ENCODE data around the gene S100A7A. TPM values are rescaled to one million over a fixed set of nuclear protein-coding genes. Genes with fewer than 3 reads are reported as not detected.

Gene S100A7A
- polyA plus RNA-seq, 1 of the 3 experiments (the other 2 are of a cell fraction), result not detected

- Histone ChIP-seq H3K9me3 (no peaks in the 10 kb centered on the region), H3K9ac (no peak overlapping the region), H3F3A (replicated peaks; ENCODE audit: insufficient read depth) (no peaks in the 10 kb centered on the region), H3K4me1 (ENCODE audit: control insufficient read depth in 1 of 2, insufficient read depth in 2 of 2, low read depth in 1 of 2, low read length in 1 of 2) (no peaks in the 10 kb centered on the region), H3K79me2 (ENCODE audit: insufficient read depth) (no peaks in the 10 kb centered on the region), H3K27ac (ENCODE audit: low read depth in 2 of 2, low read length in 1 of 2) (no peak overlapping the region), H3K36me3 (replicated peaks in 1 of 2; ENCODE audit: control insufficient read depth in 1 of 2, insufficient read depth in 2 of 2, low read length in 1 of 2) (no peaks in the 10 kb centered on the region), H2AFZ (ENCODE audit: low read depth) (no peak overlapping the region), H3K9me2 (no peaks in the 10 kb centered on the region), H3K4me2 (no peak overlapping the region), H3K4me3 (ENCODE audit: low read depth in 2 of 2, low read length in 1 of 2) (no peak overlapping the region), H3K27me3 (ENCODE audit: insufficient read depth) (peaks cover 57% of the 10 kb centered on the region), H4K20me1 (ENCODE audit: insufficient read depth) (no peaks in the 10 kb centered on the region)
- POLR2A ChIA-PET, result no interaction called here
- TF ChIP-seq JUND (IDR thresholded peaks at IDR 0.05) (no peak), YY1 (IDR thresholded peaks at IDR 0.05; ENCODE audit: low read depth) (no peak), SIN3A (IDR thresholded peaks at IDR 0.05; ENCODE audit: borderline replicate concordance, low read depth, low read length) (no peak), ELF1 (IDR thresholded peaks at IDR 0.05) (no peak), RCOR1 (IDR thresholded peaks at IDR 0.05; ENCODE audit: low read length) (no peak), TEAD4 (IDR thresholded peaks at IDR 0.05; ENCODE audit: borderline replicate concordance, insufficient read depth) (no peak), TAF1 (IDR thresholded peaks at IDR 0.05; ENCODE audit: borderline replicate concordance, low read depth, low read length) (no peak), CTCF (IDR thresholded peaks at IDR 0.05) (no peak), NRF1 (IDR thresholded peaks at IDR 0.05; ENCODE audit: low read depth, low read length) (no peak), RXRA (IDR thresholded peaks at IDR 0.05; ENCODE audit: borderline replicate concordance, low read depth) (no peak), RFX5 (IDR thresholded peaks at IDR 0.05; ENCODE audit: low read length) (no peak), TCF12 (IDR thresholded peaks at IDR 0.05) (no peak), EZH2phosphoT487 (IDR thresholded peaks at IDR 0.05; ENCODE audit: borderline replicate concordance, low read depth) (no peak), USF2 (IDR thresholded peaks at IDR 0.05; ENCODE audit: borderline replicate concordance, low read depth, low read length) (no peak), RAD21 (IDR thresholded peaks at IDR 0.05; ENCODE audit: low read length) (no peak), CHD2 (IDR thresholded peaks at IDR 0.05; ENCODE audit: low read length, partially characterized antibody) (no peak), SMC3 (IDR thresholded peaks at IDR 0.05; ENCODE audit: low read depth, low read length) (no peak), FOXM1 (IDR thresholded peaks at IDR 0.05; ENCODE audit: low read depth) (no peak)
- TF ChIP-seq, protein P1, sequence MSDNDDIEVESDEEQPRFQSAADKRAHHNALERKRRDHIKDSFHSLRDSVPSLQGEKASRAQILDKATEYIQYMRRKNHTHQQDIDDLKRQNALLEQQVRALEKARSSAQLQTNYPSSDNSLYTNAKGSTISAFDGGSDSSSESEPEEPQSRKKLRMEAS (IDR thresholded peaks at IDR 0.05; ENCODE audit: low read depth), result no peak
- TF ChIP-seq, protein P2, sequence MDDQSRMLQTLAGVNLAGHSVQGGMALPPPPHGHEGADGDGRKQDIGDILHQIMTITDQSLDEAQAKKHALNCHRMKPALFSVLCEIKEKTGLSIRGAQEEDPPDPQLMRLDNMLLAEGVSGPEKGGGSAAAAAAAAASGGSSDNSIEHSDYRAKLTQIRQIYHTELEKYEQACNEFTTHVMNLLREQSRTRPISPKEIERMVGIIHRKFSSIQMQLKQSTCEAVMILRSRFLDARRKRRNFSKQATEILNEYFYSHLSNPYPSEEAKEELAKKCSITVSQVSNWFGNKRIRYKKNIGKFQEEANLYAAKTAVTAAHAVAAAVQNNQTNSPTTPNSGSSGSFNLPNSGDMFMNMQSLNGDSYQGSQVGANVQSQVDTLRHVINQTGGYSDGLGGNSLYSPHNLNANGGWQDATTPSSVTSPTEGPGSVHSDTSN (IDR thresholded peaks at IDR 0.05), result no peak
- 0% methylated on average over 3 of the region's 6 CpGs for WGBS (ENCODE audit: low lambda C conversion rate)
- DNase-seq, result no peak
- CTCF ChIA-PET, result interaction anchor here (0.8 to 1.4 kb wide), 4 partner anchors 44 to 99 kb away, joined by 3 to 4 read pairs (median 4); no protein-coding TSS in a partner anchor
These were observed 19.9 kb upstream of the S100A7A start for GRCh38 chr1:153396461-153396860.
